ENCODE results near the gene IL6ST.

Gene IL6ST

GRCh38 chr5:55902696-55903095, 92.1 kb downstream of the IL6ST start:
- H3K79me2 ChIP-seq (ENCODE audit: insufficient read depth, low read length) = no peaks in the 10 kb centered on the region
- DNase-seq (no peak), ATAC-seq (ENCODE audit: insufficient read depth, low read depth) (no peak)
- no peaks in the 10 kb centered on the region for H3K27me3 ChIP-seq (ENCODE audit: insufficient read depth, low read length, poor library complexity)
- no peak overlapping the region for H3K4me3 ChIP-seq (ENCODE audit: low read depth in 1 of 2, low read length in 2 of 2)
- no peaks in the 10 kb centered on the region for H4K20me1 ChIP-seq (ENCODE audit: insufficient read depth, low read length)
- H3K36me3 ChIP-seq (ENCODE audit: insufficient read depth, low read length) = no peaks in the 10 kb centered on the region
- H3K4me2 ChIP-seq (ENCODE audit: insufficient read depth, low read length) = no peak overlapping the region
- no peak overlapping the region for H2AFZ ChIP-seq (ENCODE audit: low read depth, low read length)
- no peaks in the 10 kb centered on the region for H3K4me1 ChIP-seq (ENCODE audit: insufficient read depth, low read length)
- H3K27ac ChIP-seq (ENCODE audit: low read length) = no peak overlapping the region
- TF ChIP-seq EZH2 (IDR thresholded peaks at IDR 0.05; ENCODE audit: borderline replicate concordance, low read depth, low read length, severe bottlenecking) (no peak), CTCF (IDR thresholded peaks at IDR 0.05; ENCODE audit: borderline replicate concordance, extremely low read depth, low read length, poor library complexity, severe bottlenecking) (no peak)
- no peaks in the 10 kb centered on the region for H3K9me3 ChIP-seq (ENCODE audit: insufficient read depth, low read length, severe bottlenecking)
- H3K9ac ChIP-seq (ENCODE audit: low read depth, low read length) = no peak overlapping the region

GRCh38 chr5:55900776-55901175, 94.0 kb downstream of the IL6ST start:
- no peak for TF ChIP-seq CTCF (IDR thresholded peaks at IDR 0.05; ENCODE audit: borderline replicate concordance, extremely low read depth, low read length, poor library complexity, severe bottlenecking)
- no peak for TF ChIP-seq EZH2 (IDR thresholded peaks at IDR 0.05; ENCODE audit: borderline replicate concordance, low read depth, low read length, severe bottlenecking)
- Histone ChIP-seq H3K4me3 (ENCODE audit: low read depth in 1 of 2, low read length in 2 of 2) (no peak overlapping the region), H3K9ac (ENCODE audit: low read depth, low read length) (no peak overlapping the region), H3K79me2 (ENCODE audit: insufficient read depth, low read length) (no peaks in the 10 kb centered on the region), H3K27ac (ENCODE audit: low read length) (no peak overlapping the region), H3K4me2 (ENCODE audit: insufficient read depth, low read length) (no peak overlapping the region), H3K9me3 (ENCODE audit: insufficient read depth, low read length, severe bottlenecking) (no peaks in the 10 kb centered on the region), H3K36me3 (ENCODE audit: insufficient read depth, low read length) (no peaks in the 10 kb centered on the region), H4K20me1 (ENCODE audit: insufficient read depth, low read length) (no peaks in the 10 kb centered on the region), H3K27me3 (ENCODE audit: insufficient read depth, low read length, poor library complexity) (no peaks in the 10 kb centered on the region), H2AFZ (ENCODE audit: low read depth, low read length) (no peak overlapping the region), H3K4me1 (ENCODE audit: insufficient read depth, low read length) (no peaks in the 10 kb centered on the region)
- ATAC-seq (ENCODE audit: insufficient read depth, low read depth) = no peak
- DNase-seq = no peak

GRCh38 chr5:55900068-55900467, 94.7 kb downstream of the IL6ST start:
- H3K79me2 ChIP-seq (ENCODE audit: insufficient read depth, low read length) = no peaks in the 10 kb centered on the region
- ATAC-seq (ENCODE audit: insufficient read depth, low read depth) = no peak

More at GRCh38 chr5:55900068-55900467, 94.7 kb downstream of the IL6ST start:
- TF ChIP-seq EZH2 (IDR thresholded peaks at IDR 0.05; ENCODE audit: borderline replicate concordance, low read depth, low read length, severe bottlenecking) (no peak), CTCF (IDR thresholded peaks at IDR 0.05; ENCODE audit: borderline replicate concordance, extremely low read depth, low read length, poor library complexity, severe bottlenecking) (no peak)
- H2AFZ ChIP-seq (ENCODE audit: low read depth, low read length) = no peak overlapping the region
- no peak overlapping the region for H3K27ac ChIP-seq (ENCODE audit: low read length)
- H3K4me1 ChIP-seq (ENCODE audit: insufficient read depth, low read length) = no peaks in the 10 kb centered on the region
- H3K36me3 ChIP-seq (ENCODE audit: insufficient read depth, low read length) = no peaks in the 10 kb centered on the region
- no peaks in the 10 kb centered on the region for H3K27me3 ChIP-seq (ENCODE audit: insufficient read depth, low read length, poor library complexity)
- no peak overlapping the region for H3K4me3 ChIP-seq (ENCODE audit: low read depth in 1 of 2, low read length in 2 of 2)
- no peaks in the 10 kb centered on the region for H4K20me1 ChIP-seq (ENCODE audit: insufficient read depth, low read length)
- no peak overlapping the region for H3K9ac ChIP-seq (ENCODE audit: low read depth, low read length)
- H3K4me2 ChIP-seq (ENCODE audit: insufficient read depth, low read length) = no peak overlapping the region
- DNase-seq = no peak
- H3K9me3 ChIP-seq (ENCODE audit: insufficient read depth, low read length, severe bottlenecking) = no peaks in the 10 kb centered on the region
